Endothelial cell (in vitro differentiated cells): ENCODE measurements around the gene GTPBP8. TPM values are rescaled to one million over a fixed set of nuclear protein-coding genes. Genes with fewer than 3 reads are reported as not detected.

ENCODE experiments used
- DNase-seq: peaks from one replicate; pipeline ENCODE4 v3.0.0; 2021; ENCODE audit warnings: low spot score
- H3K27ac Mint-ChIP-seq: one replicate; pipeline ENCODE4 v1.8.0; 2021; ENCODE audit warnings: mixed read lengths, inconsistent platforms; ENCODE audit not compliant: unreplicated experiment
- H3K27me3 Mint-ChIP-seq: one replicate; pipeline ENCODE4 v1.8.0; 2021; ENCODE audit warnings: mild to moderate bottlenecking, moderate library complexity, mixed read lengths, inconsistent platforms; ENCODE audit not compliant: unreplicated experiment
- H3K36me3 Mint-ChIP-seq: one replicate; pipeline ENCODE4 v1.8.0; 2021; ENCODE audit warnings: mild to moderate bottlenecking, low read depth, mixed read lengths, inconsistent platforms; ENCODE audit not compliant: unreplicated experiment
- H3K4me1 Mint-ChIP-seq: one replicate; pipeline ENCODE4 v1.8.0; 2021; ENCODE audit warnings: mild to moderate bottlenecking, mixed read lengths, inconsistent platforms; ENCODE audit not compliant: unreplicated experiment
- H3K4me3 Mint-ChIP-seq: one replicate; pipeline ENCODE4 v1.8.0; 2021; ENCODE audit warnings: mild to moderate bottlenecking, mixed read lengths, inconsistent platforms; ENCODE audit not compliant: unreplicated experiment
- H3K9me3 Mint-ChIP-seq: one replicate; pipeline ENCODE4 v1.8.0; 2021; ENCODE audit warnings: mixed read lengths, inconsistent platforms; ENCODE audit not compliant: unreplicated experiment
- CTCF ChIP-seq: fragments of 200-600 bp; sonication (generic); IDR thresholded peaks from one replicate; pipeline ENCODE4 v1.5.0; 2021; ENCODE audit warnings: antibody characterized with exemption; ENCODE audit not compliant: unreplicated experiment
- total RNA-seq: library from RNA; stranded (reverse); fragmentation: NEBNext Ultra II Directional; extraction: Animal tissue kit (Norgen Biotek cat#: 25700); gene quantifications from one replicate; pipeline ENCODE4 v1.2.1, GENCODE V29; 2021; ENCODE audit not compliant: unreplicated experiment

The GTPBP8 gene
- total RNA-seq, 1 donor from 2014 or later = 19.4 TPM

GRCh38 chr3:112976953-112977352, 13.8 kb upstream of the GTPBP8 start:
- Mint-ChIP-seq H3K9me3 (no peaks in the 10 kb centered on the region), H3K4me3 (no peak overlapping the region), H3K27me3 (no peaks in the 10 kb centered on the region), H3K36me3 (no peaks in the 10 kb centered on the region), H3K27ac (no peak overlapping the region), H3K4me1 (no peaks in the 10 kb centered on the region)
- TF ChIP-seq CTCF = no peak
- DNase-seq = no peak

GRCh38 chr3:112979244-112979832, 11.4 kb upstream of the GTPBP8 start:
- no peaks in the 10 kb centered on the region for H3K27me3 Mint-ChIP-seq
- H3K4me1 Mint-ChIP-seq = no peaks in the 10 kb centered on the region
- H3K9me3 Mint-ChIP-seq = no peaks in the 10 kb centered on the region
- TF ChIP-seq CTCF = peak; percentile 76
- no peaks in the 10 kb centered on the region for H3K36me3 Mint-ChIP-seq
- no peak overlapping the region for H3K27ac Mint-ChIP-seq
- DNase-seq = no peak
- H3K4me3 Mint-ChIP-seq = no peak overlapping the region

- no peak for DNase-seq
- H3K36me3 Mint-ChIP-seq = no peaks in the 10 kb centered on the region
- no peaks in the 10 kb centered on the region for H3K4me1 Mint-ChIP-seq
- TF ChIP-seq CTCF = no peak
- H3K27ac Mint-ChIP-seq = no peak overlapping the region
- no peaks in the 10 kb centered on the region for H3K9me3 Mint-ChIP-seq
- no peaks in the 10 kb centered on the region for H3K27me3 Mint-ChIP-seq
- H3K4me3 Mint-ChIP-seq = no peak overlapping the region
Observed at GRCh38 chr3:112980080-112980479, 10.7 kb upstream of the GTPBP8 start.

GRCh38 chr3:112982710-112983109, 8.1 kb upstream of the GTPBP8 start:
- H3K27me3 Mint-ChIP-seq = no peaks in the 10 kb centered on the region
- no peaks in the 10 kb centered on the region for H3K9me3 Mint-ChIP-seq
- H3K4me3 Mint-ChIP-seq = no peak overlapping the region
- no peaks in the 10 kb centered on the region for H3K36me3 Mint-ChIP-seq
- H3K4me1 Mint-ChIP-seq = no peaks in the 10 kb centered on the region
- no peak for DNase-seq
- no peak for TF ChIP-seq CTCF
- H3K27ac Mint-ChIP-seq = no peak overlapping the region

- Mint-ChIP-seq H3K4me3 (no peak overlapping the region), H3K36me3 (no peaks in the 10 kb centered on the region), H3K4me1 (no peaks in the 10 kb centered on the region), H3K27me3 (peaks cover 1% of the 10 kb centered on the region), H3K9me3 (no peaks in the 10 kb centered on the region), H3K27ac (no peak overlapping the region)
- DNase-seq = no peak
- TF ChIP-seq CTCF = no peak
Observed at GRCh38 chr3:112984485-112984884, 6.3 kb upstream of the GTPBP8 start.
